Left lung (tissue), 10 donors: ENCODE data around the gene COL21A1. TPM values are rescaled to one million over a fixed set of nuclear protein-coding genes. Genes with fewer than 3 reads are reported as not detected.

Experiments
- ATAC-seq: fragments of 200-7000 bp; cut with Tn5 transposase; one replicate; pipeline ENCODE4 v1.9.1; 2020; ENCODE audit warnings: moderate library complexity
- DNase-seq, 4 donors: peaks; one replicate each; pipeline ENCODE4 v3.0.0-alpha.2; 2013 to 2020
- H3K27ac ChIP-seq, 2 donors: fragments of 200-600 bp; sonication (generic) in 1 of 2; one replicate each; pipeline versions ENCODE4 v1.5.0 to v1.8.0; 2020 to 2021
- H3K27me3 ChIP-seq, 2 donors: fragments of 200-600 bp; sonication (generic) in 1 of 2; one replicate each; pipeline versions ENCODE4 v1.5.0 to v1.8.0; 2020 to 2021
- H3K36me3 ChIP-seq, 2 donors: fragments of 200-600 bp; sonication (generic) in 1 of 2; one replicate each; pipeline versions ENCODE4 v1.5.0 to v1.8.0; 2020 to 2021
- H3K4me1 ChIP-seq, 2 donors: fragments of 200-600 bp; one replicate each; pipeline ENCODE4 v1.8.0; 2021
- H3K4me3 ChIP-seq, 2 donors: fragments of 200-600 bp; sonication (generic) in 1 of 2; one replicate each; pipeline versions ENCODE4 v1.5.0 to v1.8.0; 2020 to 2021; ENCODE audit warnings: mild to moderate bottlenecking in 1 of 2
- H3K9me3 ChIP-seq, 2 donors: fragments of 200-600 bp; sonication (generic) in 1 of 2; one replicate each; pipeline versions ENCODE4 v1.5.0 to v1.8.0; 2020 to 2021
- CTCF ChIP-seq, 2 donors: fragments of 200-600 bp; sonication (generic) in 1 of 2; IDR thresholded peaks; one replicate each; pipeline versions ENCODE4 v1.5.0 to v1.8.0; 2021; ENCODE audit warnings: antibody characterized with exemption in 2 of 2
- intact Hi-C, 2 donors: fragments of 100-400 bp; cut with DNase I; formaldehyde crosslinking; loops; one replicate each; pipeline versions ENCODE4 v1.11.2 to v1.14.2; 2022
- polyA plus RNA-seq, 6 donors: library from polyadenylated mRNA; unstranded; fragments of 120-200 nt; gene quantifications; one replicate each; pipeline ENCODE4 v1.2.1, GENCODE V29; 2013; ENCODE audit not compliant: insufficient read length in 6 of 6
- total RNA-seq, 2 donors: library from RNA; stranded (reverse); fragmentation: NEBNext Ultra II Directional; extraction: Animal tissue kit (Norgen Biotek cat#: 25700); gene quantifications; one replicate each; pipeline ENCODE4 v1.2.1, GENCODE V29; 2021
- donor health status: DM: no; HTN: yes; CAD: no.
- donor health status: DM: no; HTN: no; CAD: no.

The COL21A1 gene
- total and polyA plus RNA-seq, 8 donors, result 6.6 to 190 (median 151) TPM

- no peaks in the 10 kb centered on the region for H3K36me3 ChIP-seq
- no peak for TF ChIP-seq CTCF (IDR thresholded peaks at IDR 0.05)
- no peaks in the 10 kb centered on the region for H3K4me1 ChIP-seq
- H3K27ac ChIP-seq, result no peak overlapping the region
- no peak overlapping the region for H3K4me3 ChIP-seq
- ATAC-seq, result no peak
- H3K9me3 ChIP-seq, result no peaks in the 10 kb centered on the region
- no peaks in the 10 kb centered on the region for H3K27me3 ChIP-seq
- DNase-seq, result no peak
- intact Hi-C loops, result no loop called here
Measured at GRCh38 chr6:56230976-56231566, 16.3 kb downstream of the COL21A1 start.

GRCh38 chr6:56227071-56227879 lies 20.1 kb downstream of the COL21A1 start:
- no peak for ATAC-seq
- Histone ChIP-seq H3K4me1 (no peaks in the 10 kb centered on the region), H3K9me3 (no peaks in the 10 kb centered on the region), H3K4me3 (no peak overlapping the region), H3K36me3 (no peaks in the 10 kb centered on the region), H3K27me3 (no peaks in the 10 kb centered on the region), H3K27ac (no peak overlapping the region)
- no peak for TF ChIP-seq CTCF (IDR thresholded peaks at IDR 0.05)
- peak in 1 of 4 donors; percentile 54 for DNase-seq
- intact Hi-C loops, result no loop called here

GRCh38 chr6:56223995-56224394 lies 23.4 kb downstream of the COL21A1 start:
- Histone ChIP-seq H3K36me3 (no peaks in the 10 kb centered on the region), H3K4me3 (no peak overlapping the region), H3K27me3 (no peaks in the 10 kb centered on the region), H3K4me1 (no peaks in the 10 kb centered on the region), H3K27ac (no peak overlapping the region), H3K9me3 (no peaks in the 10 kb centered on the region)
- no peak for TF ChIP-seq CTCF (IDR thresholded peaks at IDR 0.05)
- intact Hi-C loops, result no loop called here
- DNase-seq (no peak), ATAC-seq (no peak)

- Histone ChIP-seq H3K4me1 (no peaks in the 10 kb centered on the region), H3K9me3 (no peaks in the 10 kb centered on the region), H3K27ac (no peak overlapping the region), H3K36me3 (no peaks in the 10 kb centered on the region), H3K27me3 (no peaks in the 10 kb centered on the region), H3K4me3 (no peak overlapping the region)
- intact Hi-C loops, result no loop called here
- ATAC-seq, result no peak
- no peak for TF ChIP-seq CTCF (IDR thresholded peaks at IDR 0.05)
- no peak for DNase-seq
Measured at GRCh38 chr6:56222499-56222898, 24.9 kb downstream of the COL21A1 start.

- H3K27ac ChIP-seq, result no peak overlapping the region
- no peaks in the 10 kb centered on the region for H3K36me3 ChIP-seq
- H3K27me3 ChIP-seq, result no peaks in the 10 kb centered on the region
- intact Hi-C loops, result no loop called here
- DNase-seq (no peak), ATAC-seq (no peak)
- no peak overlapping the region for H3K4me3 ChIP-seq
- TF ChIP-seq CTCF (IDR thresholded peaks at IDR 0.05), result no peak
- no peaks in the 10 kb centered on the region for H3K9me3 ChIP-seq
- H3K4me1 ChIP-seq, result no peaks in the 10 kb centered on the region
Measured at GRCh38 chr6:56220078-56220477, 27.3 kb downstream of the COL21A1 start.
